ENCODE measurements around the gene MYL9.

GRCh38 chr20:36526521-36527011 lies 14.8 kb upstream of the MYL9 start:
- no peak for TF ChIP-seq CTCF (IDR thresholded peaks at IDR 0.05)
- no peak for TF ChIP-seq EP300 (IDR thresholded peaks at IDR 0.05; ENCODE audit: low read depth)

All from transverse colon (tissue), 3 donors.